ENCODE measurements around the gene CDC26. TPM values are rescaled to one million over a fixed set of nuclear protein-coding genes. Genes with fewer than 3 reads are reported as not detected.
"Not testable (repeated sequence)": the region's sequence is repeated elsewhere in the genome, so short reads cannot be mapped to it uniquely, and the experiment has no call there.

Gene CDC26
- total RNA-seq, 1 experiment from 2014 or later: 25.4 TPM

- intact Hi-C loops (cut with micrococcal nuclease; ENCODE audit: unreplicated experiment): no loop called here
- Histone ChIP-seq H3K4me1 (ENCODE audit: insufficient read depth, low read length, poor library complexity, severe bottlenecking) (peaks cover 27% of the 10 kb centered on the region), H3K27ac (ENCODE audit: low read depth, low read length, poor library complexity, severe bottlenecking) (no peak overlapping the region), H3K27me3 (replicated peaks; ENCODE audit: insufficient read depth, low read depth, low read length, poor library complexity) (no peaks in the 10 kb centered on the region), H3K36me3 (ENCODE audit: insufficient read depth, low read length, poor library complexity, severe bottlenecking) (no peaks in the 10 kb centered on the region), H3K9me3 (ENCODE audit: low read depth, low read length, poor library complexity, severe bottlenecking) (no peaks in the 10 kb centered on the region), H3K4me3 (ENCODE audit: low read depth, low read length, poor library complexity, severe bottlenecking) (no peak overlapping the region)
- no peak for DNase-seq (ENCODE audit: low spot score)
- CTCF ChIA-PET: no interaction called here
- POLR2A ChIA-PET (ENCODE audit: low non-redundant PET): no interaction called here
- no TSS peak for BruUV-seq (replicated peaks)
- no peak for TF ChIP-seq EZH2 (IDR thresholded peaks at IDR 0.05; ENCODE audit: borderline replicate concordance, low read depth, low read length, poor library complexity, severe bottlenecking)
- TF ChIP-seq, protein P1, sequence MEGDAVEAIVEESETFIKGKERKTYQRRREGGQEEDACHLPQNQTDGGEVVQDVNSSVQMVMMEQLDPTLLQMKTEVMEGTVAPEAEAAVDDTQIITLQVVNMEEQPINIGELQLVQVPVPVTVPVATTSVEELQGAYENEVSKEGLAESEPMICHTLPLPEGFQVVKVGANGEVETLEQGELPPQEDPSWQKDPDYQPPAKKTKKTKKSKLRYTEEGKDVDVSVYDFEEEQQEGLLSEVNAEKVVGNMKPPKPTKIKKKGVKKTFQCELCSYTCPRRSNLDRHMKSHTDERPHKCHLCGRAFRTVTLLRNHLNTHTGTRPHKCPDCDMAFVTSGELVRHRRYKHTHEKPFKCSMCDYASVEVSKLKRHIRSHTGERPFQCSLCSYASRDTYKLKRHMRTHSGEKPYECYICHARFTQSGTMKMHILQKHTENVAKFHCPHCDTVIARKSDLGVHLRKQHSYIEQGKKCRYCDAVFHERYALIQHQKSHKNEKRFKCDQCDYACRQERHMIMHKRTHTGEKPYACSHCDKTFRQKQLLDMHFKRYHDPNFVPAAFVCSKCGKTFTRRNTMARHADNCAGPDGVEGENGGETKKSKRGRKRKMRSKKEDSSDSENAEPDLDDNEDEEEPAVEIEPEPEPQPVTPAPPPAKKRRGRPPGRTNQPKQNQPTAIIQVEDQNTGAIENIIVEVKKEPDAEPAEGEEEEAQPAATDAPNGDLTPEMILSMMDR (conservative IDR thresholded peaks at IDR 0.05; ENCODE audit: low read depth, low read length): no peak
Measured at GRCh38 chr9:113238202-113238858, 37.0 kb downstream of the CDC26 start.

DNA sequence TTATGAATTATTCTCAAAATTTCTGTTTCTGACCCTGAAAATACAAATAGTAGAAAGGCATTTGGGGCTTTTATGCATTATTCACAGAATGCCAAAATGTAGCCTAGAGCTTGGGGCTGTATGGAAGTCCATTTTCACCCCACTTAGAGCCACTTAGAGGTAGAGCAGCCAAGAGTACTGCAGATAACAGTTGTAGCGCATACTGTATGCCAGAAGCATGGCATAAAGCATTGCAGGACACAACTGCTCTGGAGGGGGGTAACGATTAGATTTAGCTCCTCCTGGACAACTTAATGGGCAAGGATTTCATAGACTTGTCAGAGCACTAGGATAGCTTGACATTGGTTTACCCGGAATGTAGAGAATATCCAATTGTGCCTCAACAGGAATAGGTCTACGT, 38.3 kb downstream of the CDC26 start:
- Histone ChIP-seq H3K4me3 (ENCODE audit: low read depth, low read length, poor library complexity, severe bottlenecking) (no peak overlapping the region), H3K36me3 (ENCODE audit: insufficient read depth, low read length, poor library complexity, severe bottlenecking) (no peaks in the 10 kb centered on the region), H3K4me1 (ENCODE audit: insufficient read depth, low read length, poor library complexity, severe bottlenecking) (peaks cover 25% of the 10 kb centered on the region), H3K9me3 (ENCODE audit: low read depth, low read length, poor library complexity, severe bottlenecking) (no peaks in the 10 kb centered on the region), H3K27ac (ENCODE audit: low read depth, low read length, poor library complexity, severe bottlenecking) (no peak overlapping the region), H3K27me3 (replicated peaks; ENCODE audit: insufficient read depth, low read depth, low read length, poor library complexity) (no peaks in the 10 kb centered on the region)
- ChIA-PET POLR2A (ENCODE audit: low non-redundant PET) (no interaction called here), CTCF (no interaction called here)
- intact Hi-C loops (cut with micrococcal nuclease; ENCODE audit: unreplicated experiment): no loop called here
- TF ChIP-seq EZH2 (IDR thresholded peaks at IDR 0.05; ENCODE audit: borderline replicate concordance, low read depth, low read length, poor library complexity, severe bottlenecking): no peak
- TF ChIP-seq, protein P1 (conservative IDR thresholded peaks at IDR 0.05; ENCODE audit: low read depth, low read length): no peak
- BruUV-seq (replicated peaks): no TSS peak
- DNase-seq (ENCODE audit: low spot score): no peak

GRCh38 chr9:113235701-113236255, 39.6 kb downstream of the CDC26 start:
- H3K27ac ChIP-seq (ENCODE audit: low read depth, low read length, poor library complexity, severe bottlenecking); POLR2A ChIA-PET (ENCODE audit: low non-redundant PET); H3K4me3 ChIP-seq (ENCODE audit: low read depth, low read length, poor library complexity, severe bottlenecking); H3K9me3 ChIP-seq (ENCODE audit: low read depth, low read length, poor library complexity, severe bottlenecking); DNase-seq (ENCODE audit: low spot score); BruUV-seq (replicated peaks); CTCF ChIA-PET; H3K36me3 ChIP-seq (ENCODE audit: insufficient read depth, low read length, poor library complexity, severe bottlenecking); intact Hi-C loops (cut with micrococcal nuclease; ENCODE audit: unreplicated experiment); H3K27me3 ChIP-seq (replicated peaks; ENCODE audit: insufficient read depth, low read depth, low read length, poor library complexity): not testable (repeated sequence)
- peaks cover 25% of the 10 kb centered on the region for H3K4me1 ChIP-seq (ENCODE audit: insufficient read depth, low read length, poor library complexity, severe bottlenecking)

DNA sequence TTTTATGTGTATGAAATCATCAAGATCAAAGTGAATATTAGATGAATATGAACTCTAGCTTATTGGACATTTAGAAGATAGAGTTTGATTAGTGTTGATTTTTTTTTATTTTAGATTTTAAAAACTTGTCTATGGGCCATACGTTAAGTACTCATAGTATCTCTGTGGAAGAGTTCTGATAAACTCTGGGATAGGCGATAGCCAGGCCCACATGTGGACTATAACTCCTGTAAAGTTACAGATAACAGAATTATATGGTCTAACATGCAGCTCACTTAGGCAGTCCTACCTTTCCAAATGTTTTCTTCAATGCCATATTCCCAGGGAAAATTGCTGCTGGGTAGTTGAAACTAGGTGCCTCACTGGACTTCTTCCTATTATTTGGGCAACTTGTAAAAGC, 43.7 kb downstream of the CDC26 start:
- no TSS peak for BruUV-seq (replicated peaks)
- Histone ChIP-seq H3K9me3 (ENCODE audit: low read depth, low read length, poor library complexity, severe bottlenecking) (no peaks in the 10 kb centered on the region), H3K27ac (ENCODE audit: low read depth, low read length, poor library complexity, severe bottlenecking) (no peak overlapping the region), H3K4me1 (ENCODE audit: insufficient read depth, low read length, poor library complexity, severe bottlenecking) (peaks cover 18% of the 10 kb centered on the region), H3K27me3 (replicated peaks; ENCODE audit: insufficient read depth, low read depth, low read length, poor library complexity) (no peaks in the 10 kb centered on the region), H3K4me3 (ENCODE audit: low read depth, low read length, poor library complexity, severe bottlenecking) (no peak overlapping the region), H3K36me3 (ENCODE audit: insufficient read depth, low read length, poor library complexity, severe bottlenecking) (no peaks in the 10 kb centered on the region)
- intact Hi-C loops (cut with micrococcal nuclease; ENCODE audit: unreplicated experiment): no loop called here
- no peak for DNase-seq (ENCODE audit: low spot score)
- ChIA-PET CTCF (no interaction called here), POLR2A (ENCODE audit: low non-redundant PET) (no interaction called here)
- no peak for TF ChIP-seq EZH2 (IDR thresholded peaks at IDR 0.05; ENCODE audit: borderline replicate concordance, low read depth, low read length, poor library complexity, severe bottlenecking)
- TF ChIP-seq, protein P1 (conservative IDR thresholded peaks at IDR 0.05; ENCODE audit: low read depth, low read length): no peak

All from A673 (cell line).